ENCODE results near the gene SARNP.

Gene SARNP

GRCh38 chr12:55721601-55722213, 95.8 kb downstream of the SARNP start:
- DNase-seq: no peak

- DNase-seq: no peak
Measured at GRCh38 chr12:55720894-55721444, 96.6 kb downstream of the SARNP start.

GRCh38 chr12:55720071-55720564, 97.4 kb downstream of the SARNP start, which contains the start of gene RDH5:
TSS of gene RDH5 (plus strand) at chr12:55720393. CDS start at chr12:55721185, 792 bp downstream.
- DNase-seq: no peak

- DNase-seq: no peak
Measured at GRCh38 chr12:55719371-55719770, 98.2 kb downstream of the SARNP start.

- DNase-seq: no peak
Measured at GRCh38 chr12:55718624-55719275, 98.8 kb downstream of the SARNP start.

GRCh38 chr12:55718015-55718414, 99.5 kb downstream of the SARNP start:
- no peak for DNase-seq

GRCh38 chr12:55717011-55718007, 100.2 kb downstream of the SARNP start:
- peak; percentile 42 for DNase-seq

GRCh38 chr12:55716582-55716957, 101.0 kb downstream of the SARNP start:
- no peak for DNase-seq

GRCh38 chr12:55715833-55716581, 101.5 kb downstream of the SARNP start, which contains the start of gene BLOC1S1:
TSS of gene BLOC1S1 (plus strand) at chr12:55716046. CDS start at chr12:55716052, 6 bp downstream.
- DNase-seq: peak; percentile 98

GRCh38 chr12:55715169-55715764, 102.3 kb downstream of the SARNP start:
- DNase-seq: no peak

- DNase-seq: no peak
Measured at GRCh38 chr12:55713721-55714120, 103.8 kb downstream of the SARNP start.

- no peak for DNase-seq
Measured at GRCh38 chr12:55712700-55713415, 104.7 kb downstream of the SARNP start.

- no peak for DNase-seq
Measured at GRCh38 chr12:55711786-55712553, 105.6 kb downstream of the SARNP start.

GRCh38 chr12:55708695-55709233, 108.8 kb downstream of the SARNP start:
- DNase-seq: no peak

- peak; percentile 81 for DNase-seq
Measured at GRCh38 chr12:55707841-55708694, 109.5 kb downstream of the SARNP start, which contains the start of gene ITGA7. TSS of gene ITGA7 (minus strand) at chr12:55707904. CDS start at chr12:55707682, 222 bp downstream.
